ENCODE data around the gene CT47C1.

CT47C1 gene

DNA sequence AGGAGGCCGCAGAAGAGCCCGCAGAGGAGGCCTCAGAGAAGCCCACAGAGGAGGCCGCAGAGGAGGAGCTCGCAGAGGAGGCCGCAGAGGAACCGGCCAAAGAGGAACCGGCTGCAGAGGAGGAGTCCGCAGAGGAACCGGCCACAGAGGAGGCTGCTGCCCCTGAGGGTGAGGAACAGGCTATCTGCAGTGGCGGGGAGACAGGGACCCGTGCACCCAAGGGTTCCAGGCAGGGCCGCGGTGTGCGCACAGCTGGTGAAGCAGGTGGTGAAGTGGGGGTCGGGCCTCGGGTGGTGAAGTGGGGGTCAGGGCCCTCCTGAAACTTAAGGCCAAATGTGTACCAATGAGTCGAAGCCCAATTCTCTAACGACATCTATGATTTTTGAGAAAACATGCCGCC lies 1.1 kb downstream of the CT47C1 start:
- DNase-seq (ENCODE audit: low read depth in 2 of 2): no peak

DNA sequence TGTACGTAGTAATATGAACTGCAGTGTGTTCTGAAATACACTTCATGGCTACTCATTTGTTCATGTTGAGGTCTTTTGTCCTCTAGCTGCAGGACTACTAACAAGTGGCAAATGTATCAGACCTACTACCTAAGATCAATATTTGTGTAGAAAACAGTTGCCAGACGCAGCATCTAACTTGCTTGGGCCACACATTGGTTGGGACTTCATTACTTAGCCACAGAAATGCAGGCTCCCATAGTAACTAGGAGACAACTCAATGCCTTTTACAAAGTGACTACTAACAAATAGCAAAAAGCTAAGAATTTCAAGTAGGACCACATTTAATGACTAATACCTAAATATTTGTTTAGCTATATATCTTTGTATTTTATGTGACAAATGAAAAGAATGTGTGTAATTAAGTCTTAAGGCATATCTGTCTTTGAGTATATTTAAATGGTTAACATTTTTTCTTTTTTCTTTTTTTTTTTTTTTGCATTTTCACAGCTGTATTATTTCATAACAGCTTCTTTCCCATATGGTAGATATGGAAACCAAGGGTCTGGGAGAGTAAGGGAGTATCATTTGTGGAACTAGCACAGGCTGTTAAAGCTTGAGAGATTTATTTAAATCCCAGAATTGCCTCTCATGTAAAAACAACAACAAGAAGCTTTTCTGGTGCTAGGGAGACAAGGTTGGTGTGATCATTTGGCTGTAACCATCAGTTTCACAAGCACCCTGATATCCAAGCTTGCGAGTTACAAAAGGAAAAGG lies 2.7 kb downstream of the CT47C1 start:
- no peak for DNase-seq (ENCODE audit: low read depth in 2 of 2)

DNA sequence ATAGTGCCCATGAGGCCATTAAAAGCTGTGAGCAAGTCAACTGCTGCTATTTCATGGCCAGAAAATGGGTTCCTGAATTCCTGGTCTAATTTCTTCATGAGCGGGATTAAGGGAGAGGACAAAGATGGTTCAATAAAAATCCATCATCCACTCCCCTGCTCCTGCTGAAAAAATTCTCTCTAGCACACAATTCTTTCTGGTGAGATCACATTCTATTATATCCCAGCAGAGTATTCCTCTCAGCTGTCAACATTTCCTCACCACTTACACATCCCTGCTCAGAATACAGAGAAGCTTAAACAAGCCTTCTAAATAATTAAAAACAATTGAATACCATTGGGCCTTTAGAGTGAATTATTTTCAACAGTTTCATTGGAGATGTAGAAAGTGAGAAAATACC lies 9.5 kb downstream of the CT47C1 start:
- DNase-seq (ENCODE audit: low read depth in 2 of 2): no peak

DNA sequence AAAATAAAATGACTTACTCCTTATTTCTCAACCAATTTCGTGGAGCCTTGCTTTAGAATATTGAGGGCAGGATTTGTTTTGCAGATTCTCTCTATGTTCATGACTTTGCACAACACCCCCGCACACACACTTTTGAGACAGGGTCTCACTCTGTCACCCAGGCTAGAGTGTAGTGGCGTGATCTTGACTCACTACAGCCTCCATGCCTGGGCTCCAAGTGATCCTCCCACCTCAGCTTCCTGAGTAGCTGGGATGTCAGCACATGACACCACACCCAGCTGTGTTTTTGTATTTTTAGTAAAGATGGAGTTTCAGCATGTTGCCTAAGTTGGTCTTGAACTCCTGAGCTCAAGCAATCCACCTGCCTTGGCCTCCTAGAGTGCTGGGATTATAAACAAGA lies 12.0 kb downstream of the CT47C1 start:
- no peak for DNase-seq (ENCODE audit: low read depth in 2 of 2)

DNA sequence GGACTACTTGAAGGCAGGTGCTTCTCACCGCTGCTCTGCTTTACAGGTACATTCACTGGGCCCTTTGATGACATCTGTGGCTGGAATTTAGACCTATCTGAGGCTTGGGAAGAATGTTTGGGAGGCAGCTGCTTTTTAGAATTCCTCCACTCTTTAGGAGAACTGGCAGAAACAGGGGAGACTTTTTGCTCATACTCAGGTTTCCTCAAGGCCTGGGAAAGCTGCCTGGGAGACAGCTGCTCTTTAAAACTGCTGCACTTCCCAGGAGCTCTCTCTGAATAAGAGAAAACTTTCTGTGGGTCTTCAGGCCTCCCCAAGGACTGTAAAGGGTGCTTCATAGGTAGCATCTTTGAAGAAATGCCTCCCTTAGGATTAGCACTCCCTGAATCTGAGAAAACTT lies 14.3 kb downstream of the CT47C1 start:
- no peak for DNase-seq (ENCODE audit: low read depth in 2 of 2)

DNA sequence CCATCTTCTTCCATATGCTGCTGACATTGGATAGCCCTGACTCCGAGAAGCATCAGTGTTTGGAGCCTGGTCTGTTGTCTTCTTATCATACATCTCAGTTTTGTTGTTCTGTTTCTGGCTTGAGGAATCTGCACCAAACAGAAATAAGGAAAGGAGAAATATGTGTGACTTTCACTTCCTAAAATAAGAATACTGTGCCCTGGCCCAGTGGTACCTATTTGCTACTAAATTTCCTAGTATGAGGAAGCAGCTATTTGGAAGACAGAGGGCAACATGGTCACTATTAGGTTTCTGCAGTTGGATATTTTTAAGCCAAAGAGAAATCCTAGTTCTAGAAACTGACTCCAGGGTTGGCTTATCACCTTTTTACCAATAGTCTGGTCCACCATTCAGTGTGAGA lies 16.8 kb downstream of the CT47C1 start:
- no peak for DNase-seq (ENCODE audit: low read depth in 2 of 2)

DNA sequence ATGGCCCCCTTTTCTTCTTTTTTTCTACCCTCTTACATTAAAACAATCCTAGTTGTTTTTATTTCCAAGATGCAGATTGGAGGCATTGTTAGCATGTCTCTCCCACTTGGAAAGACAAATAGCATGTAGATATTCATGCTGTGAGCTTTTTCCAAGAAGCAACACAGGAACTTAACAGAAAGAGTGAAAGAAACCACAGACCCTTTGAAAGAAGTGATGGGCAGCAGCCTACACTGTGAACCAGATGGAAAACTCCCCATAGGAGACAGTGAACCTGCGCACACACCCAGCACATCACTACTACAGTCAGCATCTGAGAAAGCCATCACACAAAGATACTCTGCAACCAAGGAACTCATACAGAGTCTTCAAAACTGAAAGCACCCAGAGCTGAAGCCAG lies 17.8 kb downstream of the CT47C1 start:
- DNase-seq (ENCODE audit: low read depth in 2 of 2): no peak

DNA sequence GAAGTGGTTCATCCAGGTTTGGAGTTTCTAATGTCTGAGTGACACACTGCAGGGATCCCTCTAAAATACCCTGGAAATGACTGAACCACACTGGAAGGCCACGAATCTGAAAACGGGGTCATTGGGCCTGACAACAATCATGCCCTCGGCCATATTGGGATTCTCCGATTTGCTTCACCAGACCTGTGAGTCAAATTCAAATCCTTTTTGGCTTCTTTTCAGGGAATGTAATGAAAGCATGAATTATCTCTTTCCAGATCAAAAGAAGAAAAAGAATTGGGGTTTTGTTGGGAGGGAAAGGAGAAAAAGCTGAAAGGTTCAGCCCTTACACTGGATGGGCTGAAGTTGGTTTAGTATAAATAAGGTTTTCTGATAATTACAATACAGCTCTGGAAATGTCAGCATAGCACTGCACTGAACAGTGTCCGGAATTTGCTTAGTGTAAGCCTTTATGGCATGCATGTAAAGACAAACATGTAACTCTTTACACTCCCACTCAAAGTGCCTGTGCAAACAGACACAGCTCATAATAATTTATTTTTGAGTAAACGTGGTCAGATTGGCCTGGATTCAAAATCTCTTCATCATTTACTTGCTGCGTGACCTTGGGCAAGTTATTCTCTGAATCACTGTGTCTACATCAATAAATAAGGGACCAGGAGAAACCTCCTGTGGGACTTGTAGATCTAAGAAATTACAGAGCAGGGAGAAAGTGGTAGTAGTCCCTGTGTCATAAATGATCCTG lies 21.4 kb downstream of the CT47C1 start:
- DNase-seq (ENCODE audit: low read depth in 2 of 2): no peak

DNA sequence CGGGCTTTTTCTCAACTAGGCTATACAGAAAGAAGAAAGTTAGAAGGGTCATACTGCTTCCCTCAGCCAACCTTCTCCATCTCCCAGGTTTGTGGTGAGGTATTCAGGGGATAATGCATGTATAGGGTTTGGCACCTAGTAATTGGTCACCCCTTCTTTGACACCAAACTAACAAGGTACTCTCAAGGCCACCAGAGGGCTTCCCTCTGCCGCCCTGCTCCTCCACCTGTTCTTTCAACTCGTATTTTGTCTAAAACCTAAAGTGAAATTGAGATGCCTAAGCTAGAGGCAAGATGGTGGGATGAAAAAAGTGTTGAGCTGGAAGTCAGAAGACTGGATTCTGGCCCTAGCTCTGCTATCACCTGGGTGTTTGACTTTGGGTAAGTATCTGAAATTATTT lies 22.0 kb downstream of the CT47C1 start:
- DNase-seq (ENCODE audit: low read depth in 2 of 2): no peak

DNA sequence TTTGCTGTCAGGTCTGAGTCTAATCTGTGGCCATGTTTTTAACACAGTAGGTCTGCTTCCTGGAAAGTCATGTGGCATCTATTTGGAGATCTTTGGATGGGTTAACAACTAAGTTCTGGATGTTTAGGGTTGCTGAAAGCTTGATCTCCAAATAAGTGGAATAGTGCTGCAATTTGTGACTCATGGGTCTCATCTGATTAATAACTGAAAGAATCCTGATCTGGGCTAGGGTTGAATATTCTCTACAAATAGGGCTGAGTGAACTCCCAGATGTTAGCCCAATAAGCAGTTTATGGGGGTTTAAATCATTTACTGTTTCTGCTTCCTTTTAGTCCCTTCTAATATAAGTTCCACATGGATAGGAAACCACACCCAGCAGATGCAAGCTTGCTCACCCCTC lies 23.1 kb downstream of the CT47C1 start:
- no peak for DNase-seq (ENCODE audit: low read depth in 2 of 2)

DNA sequence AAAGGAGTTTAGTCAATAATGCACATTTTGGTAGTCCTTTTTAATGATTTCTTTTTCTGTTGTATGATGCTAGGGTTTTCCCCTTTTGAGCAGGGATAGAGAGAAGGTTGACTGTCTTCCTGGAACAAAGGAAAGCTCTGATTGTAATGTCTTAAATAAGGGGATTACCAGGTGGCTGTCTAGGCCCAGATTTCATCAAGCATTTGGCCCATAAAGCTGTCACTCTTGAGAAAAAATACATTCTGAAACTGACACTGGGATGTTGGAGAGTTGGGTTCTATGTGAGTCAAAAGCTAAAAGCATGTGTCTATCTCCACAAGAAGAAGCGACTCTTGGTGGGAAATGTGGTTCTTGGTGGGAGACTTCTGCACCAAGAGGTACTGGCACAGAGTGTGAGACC lies 28.4 kb downstream of the CT47C1 start:
- DNase-seq (ENCODE audit: low read depth in 2 of 2): no peak

DNA sequence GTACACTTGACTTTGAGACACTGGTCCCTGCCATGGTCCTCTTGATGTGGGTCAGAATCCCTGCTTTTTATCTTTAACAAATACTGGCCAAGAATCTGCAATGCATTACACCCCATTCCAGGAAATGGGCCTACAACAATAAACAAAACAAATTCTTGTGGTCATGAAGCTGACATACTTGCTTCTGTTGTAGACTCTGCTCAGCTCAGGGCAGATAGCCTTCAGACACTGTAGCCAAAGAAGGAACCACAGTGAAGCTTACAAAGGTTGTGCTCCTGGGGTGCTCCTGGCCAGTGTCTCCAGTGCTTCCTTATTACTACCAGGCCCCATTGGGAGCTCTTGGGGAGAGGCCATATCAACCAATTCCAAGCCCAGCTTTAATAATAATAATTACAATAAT lies 33.0 kb downstream of the CT47C1 start:
- no peak for DNase-seq (ENCODE audit: low read depth in 2 of 2)

DNA sequence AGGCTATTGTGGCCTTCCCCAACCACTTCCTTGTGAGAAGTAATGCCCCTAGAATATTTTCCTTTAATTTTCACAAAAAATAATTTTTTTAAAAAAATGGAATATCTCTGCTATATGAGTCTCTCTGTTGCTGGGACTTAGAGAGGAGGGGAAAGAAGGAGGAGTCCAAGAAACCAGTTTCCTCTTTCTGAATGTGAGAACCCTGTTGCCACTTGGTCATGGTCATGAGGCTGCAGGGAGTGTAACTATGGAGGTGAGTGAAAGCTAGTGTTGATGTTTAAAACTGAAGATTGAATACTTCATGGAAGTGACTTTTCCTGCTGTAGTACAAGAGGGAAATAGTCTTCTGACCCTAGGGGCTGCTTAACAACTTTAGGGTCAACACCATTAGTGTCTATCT lies 34.4 kb downstream of the CT47C1 start:
- DNase-seq (ENCODE audit: low read depth in 2 of 2): no peak

DNA sequence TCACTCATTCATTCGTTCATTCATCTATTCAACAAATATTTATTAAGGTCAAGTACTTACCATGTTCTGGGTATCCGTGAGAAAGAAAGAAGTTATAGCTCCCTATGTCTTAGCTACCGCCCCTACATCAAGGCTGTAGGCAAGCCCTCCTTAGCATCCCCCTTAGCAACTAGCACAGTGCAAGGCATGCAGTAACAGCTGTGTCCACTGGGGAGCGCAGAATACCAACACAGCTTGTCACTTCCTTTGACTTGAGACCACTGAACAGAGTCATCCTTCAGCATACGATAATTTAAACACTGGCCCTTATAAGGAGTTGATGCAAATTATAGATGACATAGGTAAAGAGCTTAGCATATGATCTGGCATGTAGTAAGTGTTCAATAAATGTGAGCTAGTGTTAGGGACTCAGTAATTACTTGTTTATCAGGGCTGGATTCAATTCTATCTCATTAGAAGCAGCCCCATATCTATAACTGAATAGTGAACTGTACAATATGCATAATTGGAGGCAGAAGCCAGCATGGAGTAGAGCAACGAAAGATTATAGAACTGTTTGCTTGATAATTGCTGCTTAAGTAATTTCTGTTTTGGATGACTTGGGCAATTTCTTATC lies 46.1 kb downstream of the CT47C1 start:
- DNase-seq (ENCODE audit: low read depth in 2 of 2): peak; percentile 32 to 39

DNA sequence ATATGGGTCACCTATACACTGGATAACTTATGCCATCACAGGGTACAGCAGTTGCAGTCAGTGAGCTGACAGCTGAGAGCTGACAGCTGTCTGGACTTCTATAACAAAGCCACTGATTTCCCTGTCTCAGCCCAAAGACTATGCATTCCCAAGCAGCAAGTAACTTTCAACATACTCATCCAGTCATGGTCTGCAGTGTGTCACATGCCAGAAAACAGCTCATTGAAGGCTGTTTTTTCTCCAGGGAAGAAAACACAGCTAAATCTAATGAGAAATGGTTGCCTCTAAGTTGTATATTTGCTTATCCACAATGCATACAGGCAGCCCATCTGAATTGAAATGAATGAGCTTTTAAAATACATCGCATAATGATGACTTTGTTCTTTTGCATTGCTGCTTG lies 48.5 kb downstream of the CT47C1 start:
- no peak for DNase-seq (ENCODE audit: low read depth in 2 of 2)

Data from activated CD4-positive, alpha-beta T cell treated with anti-CD3 and anti-CD28 coated beads for 24 hours (primary cell).